B cell (primary cell): ENCODE results near the gene RASGEF1C. TPM values are rescaled to one million over a fixed set of nuclear protein-coding genes. Genes with fewer than 3 reads are reported as not detected.

Experiments
- ATAC-seq: fragments of 200-7000 bp; cut with Tn5 transposase; one replicate; pipeline ENCODE4 v1.10.0; 2021; ENCODE audit warnings: low read depth, mild to moderate bottlenecking, moderate number of reproducible peaks, moderate library complexity
- CTCF ChIA-PET: fragments of 350-600 bp; sonication (Branson Sonifier 250); formaldehyde crosslinking; loops from one replicate; lab custom pipeline; 2021; ENCODE audit warnings: antibody characterized with exemption, inconsistent platforms; lab: Charles Lee
- POLR2A ChIA-PET: fragments of 350-600 bp; sonication (Branson Sonifier 250); formaldehyde crosslinking; loops from one replicate; lab custom pipeline; 2021; ENCODE audit warnings: antibody characterized with exemption; lab: Charles Lee
- DNase-seq: peaks from one replicate; pipeline ENCODE4 v3.0.0; 2013
- H2AFZ ChIP-seq: 2 replicates; pipeline ENCODE4 v1.6.1; 2012; ENCODE audit warnings: mild to moderate bottlenecking, low read depth, low read length; ENCODE audit not compliant: insufficient read depth, poor library complexity, severe bottlenecking
- H3K27ac ChIP-seq, 2 donors: 1 replicate in 1 of 2; 2 replicates in 1 of 2; pipeline ENCODE4 v1.5.1; 2012 to 2013; ENCODE audit warnings: low read length in 2 of 2, mild to moderate bottlenecking in 2 of 2, moderate library complexity in 1 of 2
- H3K27me3 ChIP-seq, 4 experiments: fragments of 200-600 bp in 1 of 4; sonication (generic) in 1 of 4; replicated peaks in 1 of 4; 1 replicate in 2 of 4; 2 replicates in 2 of 4; pipeline versions ENCODE4 v1.6.1 to v1.7.0; 2013 to 2016; ENCODE audit warnings: low read length in 3 of 4, mild to moderate bottlenecking in 2 of 4, mixed read lengths in 1 of 4, moderate library complexity in 1 of 4; ENCODE audit not compliant: insufficient read depth in 4 of 4, control insufficient read depth in 3 of 4; ENCODE audit errors: control extremely low read depth in 1 of 4
- H3K36me3 ChIP-seq, 2 experiments: replicated peaks in 1 of 2; 1 replicate in 1 of 2; 2 replicates in 1 of 2; pipeline versions ENCODE4 v1.6.1 to v1.7.1; 2013; ENCODE audit warnings: low read length in 1 of 2; ENCODE audit not compliant: insufficient read depth in 2 of 2, control insufficient read depth in 1 of 2; ENCODE audit errors: control extremely low read depth in 1 of 2, extremely low read depth in 1 of 2
- H3K4me1 ChIP-seq, 2 donors: fragments of 200-600 bp in 1 of 2; sonication (generic) in 1 of 2; 1 replicate in 1 of 2; 2 replicates in 1 of 2; pipeline versions ENCODE4 v1.5.1 to v1.6.1; 2013 to 2017; ENCODE audit warnings: low read length in 2 of 2; ENCODE audit not compliant: control insufficient read depth in 2 of 2, insufficient read depth in 2 of 2
- H3K4me2 ChIP-seq: replicated peaks from 2 replicates; pipeline ENCODE3; 2012; ENCODE audit warnings: mild to moderate bottlenecking, low read depth, low read length; ENCODE audit not compliant: poor library complexity, severe bottlenecking
- H3K4me3 ChIP-seq, 5 experiments: fragments of 200-600 bp in 1 of 5; sonication (generic) in 1 of 5; 1 replicate in 3 of 5; 2 replicates in 2 of 5; pipeline versions ENCODE4 v1.5.1 to v1.7.0; 2011 to 2016; ENCODE audit warnings: low read length in 4 of 5, mild to moderate bottlenecking in 4 of 5, low read depth in 2 of 5, control low read depth in 1 of 5, moderate library complexity in 1 of 5; ENCODE audit not compliant: insufficient read depth in 1 of 5; ENCODE audit errors: control extremely low read depth in 1 of 5, extremely low read depth in 1 of 5
- H3K79me2 ChIP-seq: fragments of 200-600 bp; sonication (generic); one replicate; pipeline ENCODE4 v1.6.0; 2016; ENCODE audit warnings: low read length; ENCODE audit not compliant: control insufficient read depth, insufficient read depth
- H3K9ac ChIP-seq: fragments of 200-600 bp; sonication (generic); 2 replicates; pipeline ENCODE4 v1.6.1; 2017; ENCODE audit warnings: mild to moderate bottlenecking, low read length, moderate library complexity
- H3K9me3 ChIP-seq, 3 donors: one replicate each; pipeline versions ENCODE4 v1.6.1 to v1.7.1; 2013; ENCODE audit warnings: low read length in 2 of 3; ENCODE audit not compliant: control insufficient read depth in 2 of 3, insufficient read depth in 1 of 3; ENCODE audit errors: control extremely low read depth in 1 of 3
- H4K20me1 ChIP-seq: 2 replicates; pipeline ENCODE4 v1.6.0; 2012; ENCODE audit warnings: mild to moderate bottlenecking, low read length; ENCODE audit not compliant: insufficient read depth, control insufficient read depth, poor library complexity, severe bottlenecking
- H3K27ac Mint-ChIP-seq: one replicate; pipeline ENCODE4 v1.8.0; 2021; ENCODE audit warnings: mixed read lengths
- H3K27me3 Mint-ChIP-seq: one replicate; pipeline ENCODE4 v1.8.0; 2021; ENCODE audit warnings: mixed read lengths
- H3K4me1 Mint-ChIP-seq: one replicate; pipeline ENCODE4 v1.8.0; 2021; ENCODE audit warnings: mixed read lengths
- H3K4me3 Mint-ChIP-seq: one replicate; pipeline ENCODE4 v1.8.0; 2021; ENCODE audit warnings: mixed read lengths
- H3K9me3 Mint-ChIP-seq: one replicate; pipeline ENCODE4 v1.8.0; 2022; ENCODE audit warnings: mixed read lengths; ENCODE audit not compliant: insufficient read depth
- EZH2 ChIP-seq: IDR thresholded peaks from 2 replicates; pipeline ENCODE4 v1.6.1; 2012; ENCODE audit warnings: borderline replicate concordance, low read depth, mild to moderate bottlenecking, moderate library complexity, low read length; ENCODE audit not compliant: insufficient read depth, poor library complexity, severe bottlenecking
- WGBS: methylation state at CpG from one replicate; pipeline ENCODE4 v1.1.5; 2013; ENCODE audit warnings: missing lambda C conversion rate; ENCODE audit not compliant: insufficient coverage; 5-methylcytosine and 5-hydroxymethylcytosine counted together
- intact Hi-C: fragments of 100-400 bp; cut with micrococcal nuclease; formaldehyde crosslinking; loops from one replicate; pipeline ENCODE4 v1.10.0; 2022
- polyA plus RNA-seq: library from polyadenylated mRNA; depleted of rRNA; stranded (reverse); fragments of >200 nt; gene quantifications from 2 replicates; pipeline ENCODE4 v1.2.3, GENCODE V29; 2012
- total RNA-seq, 2 donors: library from RNA; stranded (reverse); fragments of 120-200 nt in 1 of 2; gene quantifications; 1 replicate in 1 of 2; 2 replicates in 1 of 2; pipeline versions ENCODE4 v1.2.3 to v1.2.4, GENCODE V29; 2013 to 2022
- TF ChIP-seq, protein P1 (sequence below): fragments of 200-600 bp; IDR thresholded peaks from one replicate; pipeline ENCODE4 v1.8.0; 2022; ENCODE audit warnings: antibody characterized with exemption, mild to moderate bottlenecking

The RASGEF1C gene
- total and polyA plus RNA-seq, 2 donors (not counting 1 experiment from before 2014, with no cell fraction given) = not detected

DNA sequence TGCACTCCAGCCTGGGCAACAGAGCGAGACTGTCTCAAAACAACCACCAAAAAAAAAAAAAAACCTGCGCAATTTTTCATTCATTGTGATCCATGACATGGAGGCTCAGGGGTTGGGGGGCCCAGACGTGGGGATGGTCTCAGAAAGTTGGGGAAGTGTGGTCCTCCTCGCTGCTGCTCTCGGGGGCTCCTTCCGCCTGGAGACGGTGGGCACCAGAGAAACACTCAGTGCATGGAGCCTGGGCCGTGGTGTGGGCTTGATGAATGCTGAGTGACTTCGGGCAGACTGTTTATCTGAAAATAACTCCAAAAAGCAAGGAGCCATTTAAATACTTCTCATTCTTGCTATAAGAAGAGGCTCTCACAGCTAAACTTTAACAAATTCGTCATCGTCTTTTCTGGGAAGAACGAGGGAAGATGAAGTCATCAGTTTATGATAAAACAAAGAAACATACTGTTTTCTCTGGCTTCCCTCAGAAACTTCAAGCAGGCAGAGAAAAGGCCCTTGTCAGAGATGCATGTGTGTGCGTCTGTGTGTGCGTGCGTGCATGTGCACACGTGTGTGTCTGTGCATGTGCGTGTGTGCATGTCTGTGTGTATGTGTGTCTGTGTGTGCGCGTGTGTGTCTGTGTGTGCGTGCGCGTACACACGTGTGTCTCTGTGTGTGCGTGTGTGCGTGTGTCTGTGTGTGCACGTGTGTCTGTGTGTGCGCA lies 35.0 kb downstream of the RASGEF1C start:
- no peaks in the 10 kb centered on the region for H3K27me3 ChIP-seq
- H3K4me2 ChIP-seq = no peak overlapping the region
- DNase-seq (no peak), ATAC-seq (no peak)
- no peaks in the 10 kb centered on the region for H3K36me3 ChIP-seq
- TF ChIP-seq, protein P1, sequence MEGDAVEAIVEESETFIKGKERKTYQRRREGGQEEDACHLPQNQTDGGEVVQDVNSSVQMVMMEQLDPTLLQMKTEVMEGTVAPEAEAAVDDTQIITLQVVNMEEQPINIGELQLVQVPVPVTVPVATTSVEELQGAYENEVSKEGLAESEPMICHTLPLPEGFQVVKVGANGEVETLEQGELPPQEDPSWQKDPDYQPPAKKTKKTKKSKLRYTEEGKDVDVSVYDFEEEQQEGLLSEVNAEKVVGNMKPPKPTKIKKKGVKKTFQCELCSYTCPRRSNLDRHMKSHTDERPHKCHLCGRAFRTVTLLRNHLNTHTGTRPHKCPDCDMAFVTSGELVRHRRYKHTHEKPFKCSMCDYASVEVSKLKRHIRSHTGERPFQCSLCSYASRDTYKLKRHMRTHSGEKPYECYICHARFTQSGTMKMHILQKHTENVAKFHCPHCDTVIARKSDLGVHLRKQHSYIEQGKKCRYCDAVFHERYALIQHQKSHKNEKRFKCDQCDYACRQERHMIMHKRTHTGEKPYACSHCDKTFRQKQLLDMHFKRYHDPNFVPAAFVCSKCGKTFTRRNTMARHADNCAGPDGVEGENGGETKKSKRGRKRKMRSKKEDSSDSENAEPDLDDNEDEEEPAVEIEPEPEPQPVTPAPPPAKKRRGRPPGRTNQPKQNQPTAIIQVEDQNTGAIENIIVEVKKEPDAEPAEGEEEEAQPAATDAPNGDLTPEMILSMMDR = no peak
- TF ChIP-seq EZH2 = no peak
- Mint-ChIP-seq H3K4me3 (no peak overlapping the region), H3K27me3 (peaks cover 5% of the 10 kb centered on the region), H3K9me3 (no peaks in the 10 kb centered on the region), H3K4me1 (no peaks in the 10 kb centered on the region), H3K27ac (no peak overlapping the region)
- ChIA-PET CTCF (no interaction called here), POLR2A (no interaction called here)
- H3K4me1 ChIP-seq = no peaks in the 10 kb centered on the region
- no peak overlapping the region for H3K4me3 ChIP-seq
- H3K27ac ChIP-seq = no peak overlapping the region
- H3K9ac ChIP-seq = no peak overlapping the region
- H3K79me2 ChIP-seq = no peaks in the 10 kb centered on the region
- intact Hi-C loops = no loop called here
- H4K20me1 ChIP-seq = no peaks in the 10 kb centered on the region
- 94% methylated on average over 23 of the region's 27 CpGs for WGBS
- no peak overlapping the region for H2AFZ ChIP-seq
- H3K9me3 ChIP-seq = peaks cover 0 to 3% (median 0%) of the 10 kb centered on the region in 3 donors

DNA sequence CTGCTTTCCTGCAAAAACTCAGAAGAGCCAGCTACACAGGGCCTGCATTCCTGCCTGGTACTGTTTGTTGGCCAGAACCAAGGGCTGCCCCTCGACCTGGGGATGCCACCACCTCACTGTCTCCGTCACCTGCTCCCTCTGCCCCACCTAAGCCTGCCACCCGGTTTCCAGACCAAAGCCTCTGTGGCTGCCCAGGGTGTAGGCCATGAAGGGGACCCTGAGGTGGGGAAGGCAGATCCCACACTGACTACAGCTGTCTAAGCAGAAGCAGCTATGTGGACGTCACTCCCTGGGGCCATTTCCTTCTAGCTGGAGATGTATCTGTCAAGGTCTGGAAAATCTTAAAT lies 35.8 kb downstream of the RASGEF1C start:
- H3K27me3 ChIP-seq = no peaks in the 10 kb centered on the region

More for the DNA sequence above, 35.8 kb downstream of the RASGEF1C start:
- whole genome bisulfite sequencing = 81% methylated on average over 2 of the region's 4 CpGs
- Histone ChIP-seq H3K4me2 (no peak overlapping the region), H3K79me2 (no peaks in the 10 kb centered on the region), H4K20me1 (no peaks in the 10 kb centered on the region), H3K4me1 (no peaks in the 10 kb centered on the region), H3K4me3 (no peak overlapping the region), H3K27ac (no peak overlapping the region), H3K36me3 (no peaks in the 10 kb centered on the region), H3K9ac (no peak overlapping the region), H3K9me3 (peaks cover 0 to 3% (median 0%) of the 10 kb centered on the region in 3 donors), H2AFZ (no peak overlapping the region)
- intact Hi-C loops = no loop called here
- ChIA-PET CTCF (no interaction called here), POLR2A (no interaction called here)
- DNase-seq = no peak
- Mint-ChIP-seq H3K27me3 (peaks cover 5% of the 10 kb centered on the region), H3K9me3 (no peaks in the 10 kb centered on the region), H3K27ac (no peak overlapping the region), H3K4me3 (no peak overlapping the region), H3K4me1 (no peaks in the 10 kb centered on the region)
- no peak for ATAC-seq
- TF ChIP-seq, protein P1 = no peak
- no peak for TF ChIP-seq EZH2
